ENCODE results near the gene SMIM3.
"Not testable (repeated sequence)": the region's sequence is repeated elsewhere in the genome, so short reads cannot be mapped to it uniquely, and the experiment has no call there.

The SMIM3 gene

GRCh38 chr5:150801117-150801927, 22.8 kb downstream of the SMIM3 start:
- DNase-seq, result peak; percentile 62

- DNase-seq, result no peak
Measured at GRCh38 chr5:150804388-150804787, 25.8 kb downstream of the SMIM3 start.

GRCh38 chr5:150809363-150809762, 30.8 kb downstream of the SMIM3 start:
- no peak for DNase-seq

- DNase-seq, result no peak
Measured at GRCh38 chr5:150815010-150815409, 36.5 kb downstream of the SMIM3 start.

- DNase-seq, result no peak
Measured at GRCh38 chr5:150816946-150817345, 38.4 kb downstream of the SMIM3 start.

DNA sequence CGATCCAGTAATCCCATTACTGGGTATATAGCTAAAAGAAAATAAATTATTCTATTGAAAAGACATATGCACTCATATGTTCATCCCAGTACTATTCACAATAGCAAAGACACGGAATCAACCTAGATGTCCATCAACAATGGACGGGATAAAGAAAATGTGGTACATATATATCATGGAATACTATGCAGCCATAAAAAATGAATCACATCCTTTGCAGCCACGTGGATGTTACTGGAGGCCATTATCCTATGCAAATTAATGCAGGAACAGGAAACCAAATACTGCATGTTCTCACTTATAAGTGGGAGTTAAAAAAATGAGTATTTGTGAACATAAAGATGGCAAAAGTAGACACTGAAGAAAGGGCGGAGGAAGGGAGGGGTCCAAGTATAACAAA, 51.2 kb downstream of the SMIM3 start:
- no peak for DNase-seq

DNA sequence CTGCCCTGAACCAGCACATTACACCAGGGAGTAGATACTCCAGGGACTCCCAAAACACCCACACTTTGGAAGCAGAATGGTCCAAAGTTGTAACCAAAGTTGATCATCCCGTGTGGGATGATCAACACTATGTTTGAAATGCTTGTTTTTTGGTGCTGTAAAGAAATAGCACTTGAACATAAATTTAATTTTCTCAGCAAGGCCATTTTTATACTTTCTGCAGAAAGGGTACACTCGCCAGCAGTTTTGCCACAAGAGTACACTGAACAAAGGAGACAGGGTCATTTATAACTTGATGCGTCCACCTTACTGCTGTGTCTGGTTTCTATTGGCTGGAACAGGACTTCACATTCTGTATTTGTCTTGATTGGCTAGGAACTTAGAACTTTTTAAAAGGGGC, 53.3 kb downstream of the SMIM3 start:
- DNase-seq, result not testable (repeated sequence)

DNA sequence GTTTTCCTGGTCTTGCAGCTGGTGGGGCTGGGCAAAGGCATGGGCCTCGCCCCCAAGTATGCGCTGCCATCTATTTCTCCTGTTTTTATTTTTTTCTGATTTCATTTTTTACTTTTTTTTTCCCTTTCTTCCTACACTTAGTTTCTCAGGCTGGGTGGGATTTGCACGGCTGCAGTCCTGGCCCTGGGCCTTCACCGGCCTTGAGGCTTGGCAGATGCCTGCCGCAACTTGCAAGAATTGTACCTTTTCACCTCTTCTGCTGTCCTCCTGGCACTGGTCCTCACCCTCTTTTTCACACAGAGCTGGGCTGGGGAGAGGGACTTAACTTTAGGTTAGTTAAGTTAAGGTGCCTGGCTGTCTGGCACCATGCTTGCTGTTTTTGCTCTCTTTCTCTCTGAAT, 57.5 kb downstream of the SMIM3 start:
- no peak for DNase-seq

- no peak for DNase-seq
Measured at GRCh38 chr5:150836703-150837102, 58.1 kb downstream of the SMIM3 start.

- DNase-seq, result not testable (repeated sequence)
Measured at GRCh38 chr5:150845185-150845859, 66.8 kb downstream of the SMIM3 start.

- not testable (repeated sequence) for DNase-seq
Measured at GRCh38 chr5:150846308-150846653, 67.7 kb downstream of the SMIM3 start, which contains the start of gene IRGM. Gene IRGM, plus strand, starts transcription at chr5:150846521. Its CDS starts 1,603 bp downstream, at chr5:150848124.
